ENCODE measurements around the gene RBM33. TPM values are rescaled to one million over a fixed set of nuclear protein-coding genes. Genes with fewer than 3 reads are reported as not detected.

The RBM33 gene
- polyA plus RNA-seq, 1 experiment, result 9.5 TPM

DNA sequence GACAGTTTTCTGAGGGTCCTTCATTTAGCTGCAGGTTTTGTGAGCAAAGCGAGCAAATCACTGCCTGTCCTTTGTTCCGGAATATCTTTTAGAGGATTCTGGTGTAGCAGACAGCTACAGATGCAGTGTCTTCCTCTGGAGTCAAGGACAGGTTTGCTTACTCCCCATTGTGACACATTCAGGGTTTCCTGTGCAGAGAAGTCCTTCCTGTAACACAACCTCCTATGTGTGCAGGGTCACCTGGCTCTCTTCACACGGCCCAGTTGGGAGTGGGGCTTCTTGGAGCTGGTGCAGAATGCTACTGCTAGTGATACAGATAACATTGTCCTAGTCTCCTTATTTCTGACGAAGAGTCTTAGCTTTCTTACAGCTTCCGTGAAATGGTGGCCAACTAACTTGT is 47.9 kb downstream of the RBM33 start:
- H3K27ac ChIP-seq (ENCODE audit: low read depth, low read length), result no peak overlapping the region
- H3K27me3 ChIP-seq (ENCODE audit: control insufficient read depth, insufficient read depth, low read length), result no peaks in the 10 kb centered on the region
- TF ChIP-seq, protein P1, sequence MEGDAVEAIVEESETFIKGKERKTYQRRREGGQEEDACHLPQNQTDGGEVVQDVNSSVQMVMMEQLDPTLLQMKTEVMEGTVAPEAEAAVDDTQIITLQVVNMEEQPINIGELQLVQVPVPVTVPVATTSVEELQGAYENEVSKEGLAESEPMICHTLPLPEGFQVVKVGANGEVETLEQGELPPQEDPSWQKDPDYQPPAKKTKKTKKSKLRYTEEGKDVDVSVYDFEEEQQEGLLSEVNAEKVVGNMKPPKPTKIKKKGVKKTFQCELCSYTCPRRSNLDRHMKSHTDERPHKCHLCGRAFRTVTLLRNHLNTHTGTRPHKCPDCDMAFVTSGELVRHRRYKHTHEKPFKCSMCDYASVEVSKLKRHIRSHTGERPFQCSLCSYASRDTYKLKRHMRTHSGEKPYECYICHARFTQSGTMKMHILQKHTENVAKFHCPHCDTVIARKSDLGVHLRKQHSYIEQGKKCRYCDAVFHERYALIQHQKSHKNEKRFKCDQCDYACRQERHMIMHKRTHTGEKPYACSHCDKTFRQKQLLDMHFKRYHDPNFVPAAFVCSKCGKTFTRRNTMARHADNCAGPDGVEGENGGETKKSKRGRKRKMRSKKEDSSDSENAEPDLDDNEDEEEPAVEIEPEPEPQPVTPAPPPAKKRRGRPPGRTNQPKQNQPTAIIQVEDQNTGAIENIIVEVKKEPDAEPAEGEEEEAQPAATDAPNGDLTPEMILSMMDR (IDR thresholded peaks at IDR 0.05; ENCODE audit: low read depth, low read length), result no peak
- POLR2A ChIA-PET, result no interaction called here
- no peak overlapping the region for H3K4me3 ChIP-seq (ENCODE audit: low read depth, low read length)
- DNase-seq (ENCODE audit: low read depth, low spot score), result no peak
- no peaks in the 10 kb centered on the region for H3K9me3 ChIP-seq (ENCODE audit: control insufficient read depth, insufficient read depth, low read length)
- CTCF ChIA-PET, result interaction anchor here (1.1 to 1.5 kb wide), 3 partner anchors 29 to 94 kb away, joined by 3 to 7 read pairs (median 3); no protein-coding TSS in a partner anchor

DNA sequence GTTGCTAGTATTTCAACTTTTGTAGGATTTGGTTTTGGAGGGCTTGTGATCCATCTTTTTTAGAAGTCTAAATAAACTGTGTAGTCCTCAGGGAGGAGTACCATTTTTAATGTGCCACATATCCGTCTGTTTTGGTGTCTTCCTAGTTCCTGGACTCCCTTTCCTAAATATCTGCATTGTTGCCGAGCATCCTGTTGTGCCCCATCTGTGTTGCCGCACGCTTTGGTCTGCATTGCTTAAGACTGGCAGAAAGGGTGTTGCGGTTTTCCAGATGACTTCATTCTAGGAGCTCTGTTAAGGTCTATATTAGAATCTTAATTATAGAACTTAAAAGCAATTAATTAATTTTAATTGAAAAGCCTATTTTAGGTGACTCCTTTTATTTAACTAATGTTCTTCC is 49.4 kb downstream of the RBM33 start:
- ChIA-PET POLR2A (no interaction called here), CTCF (interaction anchor here (0.7 kb wide), 1 partner anchor 10 kb away, joined by 7 read pairs; no protein-coding TSS in a partner anchor)
- H3K27ac ChIP-seq (ENCODE audit: low read depth, low read length), result no peak overlapping the region
- TF ChIP-seq, protein P1 (IDR thresholded peaks at IDR 0.05; ENCODE audit: low read depth, low read length), result no peak
- H3K9me3 ChIP-seq (ENCODE audit: control insufficient read depth, insufficient read depth, low read length), result no peaks in the 10 kb centered on the region
- no peaks in the 10 kb centered on the region for H3K27me3 ChIP-seq (ENCODE audit: control insufficient read depth, insufficient read depth, low read length)
- no peak overlapping the region for H3K4me3 ChIP-seq (ENCODE audit: low read depth, low read length)
- DNase-seq (ENCODE audit: low read depth, low spot score), result no peak

DNA sequence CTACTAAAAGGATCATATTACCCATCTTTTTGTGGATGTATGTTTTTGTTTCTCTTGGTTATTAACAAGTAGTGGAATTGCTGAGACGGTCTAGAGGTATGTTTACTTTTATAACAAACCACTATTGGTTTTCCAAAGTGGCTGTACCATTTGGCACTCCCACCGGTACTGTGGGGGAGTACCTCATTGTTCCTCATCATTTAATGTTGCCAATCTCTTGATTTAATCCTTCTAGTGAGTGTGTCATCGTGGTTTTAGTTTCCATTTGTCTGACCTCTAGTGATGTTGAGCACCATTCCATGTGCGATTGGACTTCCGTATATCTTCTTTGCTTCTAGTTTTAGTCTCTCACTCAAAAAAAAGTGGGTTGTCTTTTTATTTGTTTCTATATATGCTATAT is 50.4 kb downstream of the RBM33 start:
- Histone ChIP-seq H3K27me3 (ENCODE audit: control insufficient read depth, insufficient read depth, low read length) (no peaks in the 10 kb centered on the region), H3K9me3 (ENCODE audit: control insufficient read depth, insufficient read depth, low read length) (no peaks in the 10 kb centered on the region), H3K4me3 (ENCODE audit: low read depth, low read length) (no peak overlapping the region), H3K27ac (ENCODE audit: low read depth, low read length) (no peak overlapping the region)
- TF ChIP-seq, protein P1 (IDR thresholded peaks at IDR 0.05; ENCODE audit: low read depth, low read length), result no peak
- CTCF ChIA-PET, result no interaction called here
- no peak for DNase-seq (ENCODE audit: low read depth, low spot score)
- POLR2A ChIA-PET, result no interaction called here

DNA sequence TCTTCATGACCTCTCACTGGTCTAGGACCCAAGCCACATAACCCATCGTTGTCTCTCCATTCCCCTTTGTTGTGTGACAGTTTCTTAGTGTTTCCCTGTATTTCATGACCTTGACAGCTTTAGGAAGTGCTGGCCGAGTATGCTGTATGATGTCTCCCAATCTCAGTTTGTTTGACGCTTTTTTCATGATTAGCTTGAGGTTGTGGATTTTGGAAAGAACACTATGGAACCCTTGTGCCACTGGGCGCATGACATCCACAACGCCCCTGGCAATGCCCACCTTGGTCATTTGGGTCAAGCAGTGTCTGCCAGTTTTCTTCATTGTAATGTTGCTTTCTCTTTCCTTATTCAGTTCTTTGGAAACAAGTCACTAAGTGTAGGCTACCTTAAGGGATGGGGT is 52.3 kb downstream of the RBM33 start:
- Histone ChIP-seq H3K27me3 (ENCODE audit: control insufficient read depth, insufficient read depth, low read length) (no peaks in the 10 kb centered on the region), H3K4me3 (ENCODE audit: low read depth, low read length) (no peak overlapping the region), H3K9me3 (ENCODE audit: control insufficient read depth, insufficient read depth, low read length) (no peaks in the 10 kb centered on the region), H3K27ac (ENCODE audit: low read depth, low read length) (no peak overlapping the region)
- ChIA-PET CTCF (interaction anchor here (1.2 kb wide), 1 partner anchor 98 kb away, joined by 4 read pairs; no protein-coding TSS in a partner anchor), POLR2A (no interaction called here)
- TF ChIP-seq, protein P1 (IDR thresholded peaks at IDR 0.05; ENCODE audit: low read depth, low read length), result no peak
- no peak for DNase-seq (ENCODE audit: low read depth, low spot score)

DNA sequence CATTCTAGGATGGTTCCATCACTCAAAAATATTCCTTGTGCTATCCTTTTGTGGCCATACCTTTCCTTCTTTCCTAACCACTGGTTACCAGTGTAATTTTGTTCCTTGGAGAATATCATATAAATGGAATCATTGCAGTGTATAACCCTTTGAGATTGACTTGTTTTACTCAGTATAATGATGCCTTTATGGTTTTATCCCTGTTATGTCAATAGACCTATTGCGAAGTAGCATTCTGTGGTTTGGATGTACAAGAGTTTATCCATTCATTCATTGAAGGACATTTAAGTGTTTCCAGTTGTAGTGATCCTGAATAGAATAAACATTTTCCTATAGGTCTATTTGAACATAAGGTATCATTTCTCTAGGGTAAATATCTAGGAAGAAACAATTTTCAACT is 54.2 kb downstream of the RBM33 start:
- Histone ChIP-seq H3K27ac (ENCODE audit: low read depth, low read length) (no peak overlapping the region), H3K27me3 (ENCODE audit: control insufficient read depth, insufficient read depth, low read length) (no peaks in the 10 kb centered on the region), H3K4me3 (ENCODE audit: low read depth, low read length) (no peak overlapping the region), H3K9me3 (ENCODE audit: control insufficient read depth, insufficient read depth, low read length) (no peaks in the 10 kb centered on the region)
- CTCF ChIA-PET, result interaction anchor here (0.9 to 1.1 kb wide), 2 partner anchors 100 kb away, joined by 3 to 6 read pairs; no protein-coding TSS in a partner anchor
- TF ChIP-seq, protein P1 (IDR thresholded peaks at IDR 0.05; ENCODE audit: low read depth, low read length), result no peak
- POLR2A ChIA-PET, result no interaction called here
- no peak for DNase-seq (ENCODE audit: low read depth, low spot score)

All from AG04450 (cell line).